Stimulated activated CD8-positive, alpha-beta memory T cell treated with anti-CD3 and anti-CD28 coated beads, Interleukin-12 subunit alpha, Interleukin-12 subunit beta, amount 100 ng/mL, for 1 hour (primary cell): ENCODE results near the gene PLK5.

Experiments used
- DNase-seq: peaks from one replicate; pipeline ENCODE4 v3.0.0-alpha.2; 2020; ENCODE audit warnings: low read depth

PLK5 gene

GRCh38 chr19:1577090-1577928 is 53.4 kb downstream of the PLK5 start:
- no peak for DNase-seq

GRCh38 chr19:1577929-1578618 is 54.2 kb downstream of the PLK5 start:
- DNase-seq, result no peak

GRCh38 chr19:1579222-1579621 is 55.3 kb downstream of the PLK5 start:
- no peak for DNase-seq

GRCh38 chr19:1580382-1580781 is 56.5 kb downstream of the PLK5 start:
- no peak for DNase-seq

GRCh38 chr19:1580957-1581356 is 57.1 kb downstream of the PLK5 start:
- no peak for DNase-seq

- DNase-seq, result no peak
These were observed 58.3 kb downstream of the PLK5 start for GRCh38 chr19:1582201-1582600.

- DNase-seq, result no peak
These were observed 60.8 kb downstream of the PLK5 start for GRCh38 chr19:1584500-1585242.

GRCh38 chr19:1585243-1585580 is 61.3 kb downstream of the PLK5 start:
- DNase-seq, result no peak
